ENCODE results near the gene MRPS16.

DNA sequence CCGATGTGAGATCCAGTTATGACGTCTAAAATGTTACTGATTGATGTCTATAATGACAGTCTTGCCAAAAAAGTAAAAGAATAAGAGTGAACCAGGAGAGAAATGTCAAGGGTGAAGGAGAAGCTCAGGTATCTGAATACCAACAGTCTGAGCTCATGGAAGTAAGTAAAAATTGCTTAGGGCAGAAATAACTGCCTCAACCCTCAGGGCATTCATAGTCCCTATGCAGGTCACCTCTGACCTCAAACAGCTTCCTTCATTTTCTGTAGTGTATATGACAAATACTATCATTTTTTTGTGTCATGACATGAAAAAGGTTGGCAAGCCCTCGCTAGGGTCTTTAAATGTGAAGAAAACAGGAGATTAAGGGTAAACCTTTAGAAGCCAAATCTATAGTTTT lies 41.0 kb upstream of the MRPS16 start:
- TF ChIP-seq POLR2AphosphoS5 (IDR thresholded peaks at IDR 0.05; ENCODE audit: borderline replicate concordance, low read depth, low read length): no peak
- no peak for TF ChIP-seq EZH2 (IDR thresholded peaks at IDR 0.05)
